Activated CD4-positive, alpha-beta T cell treated with anti-CD3 and anti-CD28 coated beads for 48 hours (primary cell): ENCODE data around the gene CDH23.

Source experiments
- DNase-seq: peaks from one replicate; pipeline ENCODE4 v3.0.0-alpha.2; 2020

The CDH23 gene

GRCh38 chr10:71492872-71493271 is 96.2 kb downstream of the CDH23 start:
- DNase-seq = no peak

- DNase-seq = no peak
These were observed 97.0 kb downstream of the CDH23 start for GRCh38 chr10:71493741-71494140.

GRCh38 chr10:71494476-71494875 is 97.8 kb downstream of the CDH23 start:
- DNase-seq = no peak

- no peak for DNase-seq
These were observed 98.3 kb downstream of the CDH23 start for GRCh38 chr10:71494980-71495381.

GRCh38 chr10:71496927-71497762 is 100.4 kb downstream of the CDH23 start:
- no peak for DNase-seq

- no peak for DNase-seq
These were observed 101.1 kb downstream of the CDH23 start for GRCh38 chr10:71497763-71498326.

GRCh38 chr10:71501402-71501801 is 104.7 kb downstream of the CDH23 start:
- DNase-seq = no peak

- no peak for DNase-seq
These were observed 105.5 kb downstream of the CDH23 start for GRCh38 chr10:71502190-71502589.

GRCh38 chr10:71502851-71503250 is 106.1 kb downstream of the CDH23 start:
- no peak for DNase-seq

GRCh38 chr10:71504168-71504567 is 107.4 kb downstream of the CDH23 start:
- no peak for DNase-seq

- DNase-seq = no peak
These were observed 107.8 kb downstream of the CDH23 start for GRCh38 chr10:71504570-71504969.

GRCh38 chr10:71505862-71506261 is 109.1 kb downstream of the CDH23 start:
- DNase-seq = no peak

GRCh38 chr10:71509444-71509843 is 112.7 kb downstream of the CDH23 start:
- no peak for DNase-seq

GRCh38 chr10:71511206-71511605 is 114.5 kb downstream of the CDH23 start:
- no peak for DNase-seq

- no peak for DNase-seq
These were observed 115.6 kb downstream of the CDH23 start for GRCh38 chr10:71512312-71512711.

- DNase-seq = no peak
These were observed 116.2 kb downstream of the CDH23 start for GRCh38 chr10:71512761-71513539.

GRCh38 chr10:71513540-71513853 is 116.8 kb downstream of the CDH23 start:
- DNase-seq = no peak

GRCh38 chr10:71513936-71514335 is 117.2 kb downstream of the CDH23 start:
- DNase-seq = no peak

- no peak for DNase-seq
These were observed 118.9 kb downstream of the CDH23 start for GRCh38 chr10:71515531-71516172.

- DNase-seq = no peak
These were observed 120.2 kb downstream of the CDH23 start for GRCh38 chr10:71516890-71517289.

- DNase-seq = no peak
These were observed 120.8 kb downstream of the CDH23 start for GRCh38 chr10:71517298-71518169.

GRCh38 chr10:71520042-71520441 is 123.3 kb downstream of the CDH23 start:
- DNase-seq = no peak
